ENCODE results near the gene SNX27.

Gene SNX27

GRCh38 chr1:151715726-151716404 lies 104.0 kb downstream of the SNX27 start:
- TF ChIP-seq JUND (IDR thresholded peaks at IDR 0.05; ENCODE audit: low read depth), result no peak
- no peak for DNase-seq (ENCODE audit: low read depth in 1 of 2, low spot score in 1 of 2)
- in situ Hi-C loops (cut with HindIII; ENCODE audit: low pct_unique_long_range_greater_than_20kb, low sequenced_read_pairs), result no loop called here

GRCh38 chr1:151716405-151716762 lies 104.5 kb downstream of the SNX27 start:
- TF ChIP-seq JUND (IDR thresholded peaks at IDR 0.05; ENCODE audit: low read depth), result no peak
- in situ Hi-C loops (cut with HindIII; ENCODE audit: low pct_unique_long_range_greater_than_20kb, low sequenced_read_pairs), result no loop called here
- DNase-seq (ENCODE audit: low read depth in 1 of 2, low spot score in 1 of 2), result no peak

DNA sequence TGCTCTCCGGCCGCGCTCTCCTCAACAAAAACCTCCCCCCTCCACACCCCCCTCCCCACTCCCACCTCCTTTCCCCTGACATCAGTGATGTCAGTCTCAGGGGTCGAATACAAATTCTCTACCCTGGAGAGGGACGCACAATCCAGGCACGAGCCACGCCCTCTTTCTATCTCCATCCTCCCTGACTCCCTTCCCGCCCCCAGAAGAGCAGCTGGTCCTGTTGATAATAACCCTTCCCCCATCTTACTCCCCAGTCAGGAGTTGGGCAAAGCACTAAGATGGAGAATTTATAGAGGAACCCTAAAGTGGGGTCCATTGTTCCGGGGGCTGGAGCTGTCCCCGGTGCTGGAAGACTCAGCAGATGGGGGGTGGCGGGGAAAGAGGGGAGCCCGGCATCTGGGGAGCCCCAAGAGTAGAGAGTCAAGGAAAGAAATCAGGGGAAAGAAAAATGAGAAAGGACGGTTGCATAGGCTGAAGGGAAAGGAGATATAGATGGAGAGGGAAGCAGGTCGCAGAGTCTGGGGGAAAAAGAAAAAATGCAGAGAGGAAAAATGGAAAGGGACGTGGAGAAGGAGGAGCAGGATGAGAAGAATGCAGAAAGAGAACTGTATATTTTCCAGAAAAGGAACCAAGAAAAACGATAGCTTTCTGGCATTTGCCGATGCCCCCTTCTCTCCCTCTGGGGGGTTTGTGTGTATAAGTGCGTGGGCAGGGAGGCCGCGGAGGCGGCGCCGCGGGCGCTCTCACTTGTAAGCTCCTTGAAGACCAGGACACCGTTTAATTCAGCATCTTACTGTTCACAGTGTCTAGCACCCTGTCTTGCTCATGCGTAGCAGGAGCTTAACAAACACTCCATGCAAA lies 105.2 kb downstream of the SNX27 start, which contains the start of gene CELF3:
Gene CELF3, minus strand, starts transcription at position 33 of the 861 bp plus-strand sequence. CDS start 783 bp downstream, outside the sequence.
- TF ChIP-seq JUND (IDR thresholded peaks at IDR 0.05; ENCODE audit: low read depth), result no peak
- peak; percentile 75 to 83 for DNase-seq (ENCODE audit: low read depth in 1 of 2, low spot score in 1 of 2)
- in situ Hi-C loops (cut with HindIII; ENCODE audit: low pct_unique_long_range_greater_than_20kb, low sequenced_read_pairs), result no loop called here

DNA sequence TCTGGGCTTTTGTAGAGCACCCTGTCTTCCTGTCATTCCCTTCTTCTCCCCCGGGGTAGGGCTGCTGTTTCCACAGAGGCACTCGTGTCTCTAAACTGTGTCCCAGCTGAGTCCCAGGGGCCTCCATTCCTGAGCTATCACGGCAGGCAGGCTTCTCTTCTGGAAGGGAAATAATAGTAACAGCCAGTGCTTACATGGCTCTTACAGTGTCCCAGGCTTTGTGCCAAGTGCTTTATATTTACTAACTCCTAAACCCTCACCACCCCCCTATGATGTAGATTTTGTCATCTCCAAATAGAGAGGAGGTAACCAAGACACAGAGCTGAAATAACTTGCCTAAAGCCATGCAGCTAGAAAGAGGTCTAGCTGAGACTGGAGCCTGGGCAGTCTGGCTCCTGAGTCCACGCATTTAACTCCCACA lies 106.2 kb downstream of the SNX27 start:
- in situ Hi-C loops (cut with HindIII; ENCODE audit: low pct_unique_long_range_greater_than_20kb, low sequenced_read_pairs), result no loop called here
- TF ChIP-seq JUND (IDR thresholded peaks at IDR 0.05; ENCODE audit: low read depth), result no peak
- peak; percentile 80 to 82 for DNase-seq (ENCODE audit: low read depth in 1 of 2, low spot score in 1 of 2)

DNA sequence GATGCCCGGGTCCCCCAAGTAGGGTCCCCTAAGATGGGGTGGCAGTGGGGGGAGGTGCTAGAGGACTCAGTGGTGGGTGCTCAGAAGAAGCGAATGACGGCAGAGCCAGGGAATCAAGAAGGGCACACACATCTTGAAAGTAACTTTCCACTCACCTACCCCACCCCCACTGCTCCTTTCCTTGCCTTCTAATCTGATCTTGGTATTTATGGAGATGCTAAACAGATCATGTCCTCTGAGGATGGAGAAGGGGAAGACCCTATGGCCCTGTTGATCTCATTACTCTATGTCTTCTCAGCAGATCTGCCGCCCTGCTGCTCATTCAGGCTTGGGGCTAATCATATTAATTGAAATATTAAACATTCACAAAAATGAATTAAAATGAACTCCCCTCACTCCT lies 106.8 kb downstream of the SNX27 start:
- DNase-seq (ENCODE audit: low read depth in 1 of 2, low spot score in 1 of 2), result no peak
- in situ Hi-C loops (cut with HindIII; ENCODE audit: low pct_unique_long_range_greater_than_20kb, low sequenced_read_pairs), result no loop called here

GRCh38 chr1:151720125-151720524 lies 108.3 kb downstream of the SNX27 start:
- no peak for TF ChIP-seq JUND (IDR thresholded peaks at IDR 0.05; ENCODE audit: low read depth)
- in situ Hi-C loops (cut with HindIII; ENCODE audit: low pct_unique_long_range_greater_than_20kb, low sequenced_read_pairs), result no loop called here
- no peak for DNase-seq (ENCODE audit: low read depth in 1 of 2, low spot score in 1 of 2)

More for the DNA sequence above, 106.8 kb downstream of the SNX27 start:
- TF ChIP-seq JUND (IDR thresholded peaks at IDR 0.05; ENCODE audit: low read depth), result no peak

- peak; percentile 34 to 80 for DNase-seq (ENCODE audit: low read depth in 1 of 2, low spot score in 1 of 2)
- in situ Hi-C loops (cut with HindIII; ENCODE audit: low pct_unique_long_range_greater_than_20kb, low sequenced_read_pairs), result no loop called here
- no peak for TF ChIP-seq JUND (IDR thresholded peaks at IDR 0.05; ENCODE audit: low read depth)
Measured at GRCh38 chr1:151720554-151720953, 108.7 kb downstream of the SNX27 start.

DNA sequence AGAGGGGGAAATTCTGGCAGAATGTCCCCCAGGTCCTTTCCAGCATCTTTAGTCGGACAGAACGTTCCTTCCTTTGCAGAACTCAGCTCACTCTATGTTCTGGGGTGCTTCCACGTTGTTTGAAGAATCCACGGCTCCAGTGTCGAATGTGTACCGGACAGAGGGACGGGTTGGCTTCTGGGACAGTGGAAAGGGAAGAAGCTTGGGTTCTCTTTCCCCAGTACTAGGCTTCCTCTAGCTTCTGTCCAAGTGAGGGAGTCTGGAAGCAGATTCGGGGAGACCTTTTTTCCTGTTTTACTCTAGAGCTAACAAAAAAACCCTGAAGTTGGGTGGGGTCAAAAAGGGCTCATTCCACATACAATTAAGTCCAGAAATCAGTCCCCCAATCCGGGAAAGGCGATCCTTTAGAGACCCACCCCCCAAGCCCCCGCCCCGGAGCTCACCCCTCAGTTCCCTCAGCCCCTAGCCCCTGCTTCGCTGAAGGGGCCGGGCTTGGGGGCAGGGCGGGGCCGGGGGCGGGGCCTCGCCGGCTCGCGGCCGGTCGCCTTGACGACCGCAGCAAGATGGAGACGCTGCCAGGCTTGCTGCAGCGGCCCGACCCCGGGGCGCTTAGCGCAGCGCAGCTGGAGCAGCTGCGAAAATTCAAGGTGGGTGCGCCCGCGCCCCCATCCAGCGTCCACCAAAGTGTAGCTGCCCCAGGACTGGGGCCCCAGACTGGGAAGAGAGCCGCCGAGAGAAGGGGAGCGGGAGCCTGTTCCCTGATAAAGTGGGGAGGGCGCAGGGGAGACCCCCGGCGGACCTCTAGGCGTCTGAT lies 109.3 kb downstream of the SNX27 start, which contains the start of gene RIIAD1:
Gene RIIAD1, plus strand, starts transcription at position 549 of the 814 bp plus-strand sequence. Its CDS starts 15 bp downstream, at position 564.
- TF ChIP-seq JUND (IDR thresholded peaks at IDR 0.05; ENCODE audit: low read depth), result no peak
- no peak for DNase-seq (ENCODE audit: low read depth in 1 of 2, low spot score in 1 of 2)
- in situ Hi-C loops (cut with HindIII; ENCODE audit: low pct_unique_long_range_greater_than_20kb, low sequenced_read_pairs), result no loop called here

GRCh38 chr1:151721788-151722510 lies 110.1 kb downstream of the SNX27 start:
- in situ Hi-C loops (cut with HindIII; ENCODE audit: low pct_unique_long_range_greater_than_20kb, low sequenced_read_pairs), result no loop called here
- TF ChIP-seq JUND (IDR thresholded peaks at IDR 0.05; ENCODE audit: low read depth), result no peak

GRCh38 chr1:151723726-151724370 lies 112.0 kb downstream of the SNX27 start:
- no peak for TF ChIP-seq JUND (IDR thresholded peaks at IDR 0.05; ENCODE audit: low read depth)
- in situ Hi-C loops (cut with HindIII; ENCODE audit: low pct_unique_long_range_greater_than_20kb, low sequenced_read_pairs), result no loop called here
- DNase-seq (ENCODE audit: low read depth in 1 of 2, low spot score in 1 of 2), result peak in 1 of 2 experiments; percentile 74

More at GRCh38 chr1:151721788-151722510, 110.1 kb downstream of the SNX27 start:
- no peak for DNase-seq (ENCODE audit: low read depth in 1 of 2, low spot score in 1 of 2)
